Measurements from ENCODE around the gene BRD8. TPM values are rescaled to one million over a fixed set of nuclear protein-coding genes. Genes with fewer than 3 reads are reported as not detected.
"Not testable (repeated sequence)": the region's sequence is repeated elsewhere in the genome, so short reads cannot be mapped to it uniquely, and the experiment has no call there.

Gene BRD8
- total and polyA plus RNA-seq, 10 of the 15 experiments (the other 5 are each of a cell fraction or from before 2014, with no cell fraction given): 28.1 to 78.5 (median 44.5) TPM

GRCh38 chr5:138159666-138160065 lies 18.8 kb downstream of the BRD8 start (continued):
- TF ChIP-seq HDGF (IDR thresholded peaks at IDR 0.05) (no peak), IRF3 (IDR thresholded peaks at IDR 0.05) (no peak), TARDBP (IDR thresholded peaks at IDR 0.05; ENCODE audit: borderline replicate concordance) (no peak), BCL11A (IDR thresholded peaks at IDR 0.05; ENCODE audit: low read depth, low read length) (no peak), BCL3 (IDR thresholded peaks at IDR 0.05; ENCODE audit: borderline replicate concordance, insufficient read depth, low read depth, low read length, poor library complexity, severe bottlenecking) (no peak), SRF (IDR thresholded peaks at IDR 0.05; ENCODE audit: low read depth in 2 of 2, low read length in 2 of 2) (no peak), SIN3A (IDR thresholded peaks at IDR 0.05; ENCODE audit: low read depth, low read length) (no peak), BMI1 (IDR thresholded peaks at IDR 0.05; ENCODE audit: borderline replicate concordance) (no peak), ZNF274 (IDR thresholded peaks at IDR 0.05; ENCODE audit: insufficient read depth, insufficient read length) (no peak)

- no peaks in the 10 kb centered on the region for H3K27me3 ChIP-seq (replicated peaks in 1 of 2; ENCODE audit: control insufficient read depth in 2 of 2, insufficient read depth in 2 of 2, low read length in 1 of 2)
- in situ Hi-C loops (cut with MboI) (no loop called here), intact Hi-C loops (cut with micrococcal nuclease; ENCODE audit: unreplicated experiment) (no loop called here)
- TF ChIP-seq MXI1 (IDR thresholded peaks at IDR 0.05; ENCODE audit: low read depth, low read length) (no peak), SMAD5 (IDR thresholded peaks at IDR 0.05; ENCODE audit: low read depth) (no peak), POLR2A (IDR thresholded peaks at IDR 0.05; ENCODE audit: low read depth, low read length) (no peak), TAF1 (IDR thresholded peaks at IDR 0.05; ENCODE audit: borderline replicate concordance, low read depth, low read length) (no peak)
- ChIA-PET CTCF (interaction anchor here (1.2 kb wide), 1 partner anchor 10 kb away, joined by 3 read pairs; no protein-coding TSS in a partner anchor), SMC1A (ENCODE audit: uncharacterized antibody, unreplicated experiment) (no interaction called here), RAD21 (ENCODE audit: unreplicated experiment) (no interaction called here), POLR2A (no interaction called here)
- peaks cover 10 to 29% of the 10 kb centered on the region in 2 experiments for H3K36me3 ChIP-seq (ENCODE audit: control insufficient read depth in 2 of 2, insufficient read depth in 2 of 2, low read length in 1 of 2)
- DNase-seq (ENCODE audit: low read depth, low spot score): no peak
- no TSS peak for BruUV-seq (replicated peaks)
- no peaks in the 10 kb centered on the region for H4K20me1 ChIP-seq (ENCODE audit: control insufficient read depth, insufficient read depth)
- 100% methylated on average over 1 of the region's 1 CpG for WGBS (ENCODE audit: insufficient coverage, insufficient replicate concordance, low lambda C conversion rate, missing lambda C conversion rate)
- H2AFZ ChIP-seq (ENCODE audit: control insufficient read depth, low read depth, low read length): no peak overlapping the region
- H3K4me2 ChIP-seq (ENCODE audit: control insufficient read depth, insufficient read depth): no peak overlapping the region
- H3K27ac ChIP-seq (ENCODE audit: control insufficient read depth, insufficient read depth): no peak overlapping the region
- FAIRE-seq: no peak
- no peak for ATAC-seq
- H3K9ac ChIP-seq (ENCODE audit: control insufficient read depth, insufficient read depth, low read length): no peak overlapping the region
- no peaks in the 10 kb centered on the region for H3K79me2 ChIP-seq (ENCODE audit: control insufficient read depth, insufficient read depth, low read length)
- no peak overlapping the region for H3K4me3 ChIP-seq
- H3K9me3 ChIP-seq (replicated peaks; ENCODE audit: control insufficient read depth, insufficient read depth, low read length): no peaks in the 10 kb centered on the region
- no peaks in the 10 kb centered on the region for H3K4me1 ChIP-seq (ENCODE audit: control insufficient read depth, insufficient read depth, low read length)
These were observed 20.8 kb downstream of the BRD8 start for GRCh38 chr5:138157626-138158025.

- H3K27me3 ChIP-seq (replicated peaks in 1 of 2; ENCODE audit: control insufficient read depth in 2 of 2, insufficient read depth in 2 of 2, low read length in 1 of 2); FAIRE-seq; SMC1A ChIA-PET (ENCODE audit: uncharacterized antibody, unreplicated experiment); H3K4me3 ChIP-seq; H3K27ac ChIP-seq (ENCODE audit: control insufficient read depth, insufficient read depth); in situ Hi-C loops (cut with MboI); H3K79me2 ChIP-seq (ENCODE audit: control insufficient read depth, insufficient read depth, low read length); H3K9ac ChIP-seq (ENCODE audit: control insufficient read depth, insufficient read depth, low read length); CTCF ChIA-PET; H3K4me2 ChIP-seq (ENCODE audit: control insufficient read depth, insufficient read depth); BruUV-seq (replicated peaks); ATAC-seq; H2AFZ ChIP-seq (ENCODE audit: control insufficient read depth, low read depth, low read length); RAD21 ChIA-PET (ENCODE audit: unreplicated experiment); POLR2A ChIA-PET; DNase-seq (ENCODE audit: low read depth, low spot score); H3K4me1 ChIP-seq (ENCODE audit: control insufficient read depth, insufficient read depth, low read length); H3K9me3 ChIP-seq (replicated peaks; ENCODE audit: control insufficient read depth, insufficient read depth, low read length); H4K20me1 ChIP-seq (ENCODE audit: control insufficient read depth, insufficient read depth); intact Hi-C loops (cut with micrococcal nuclease; ENCODE audit: unreplicated experiment): not testable (repeated sequence)
- WGBS (ENCODE audit: insufficient coverage, insufficient replicate concordance, low lambda C conversion rate, missing lambda C conversion rate): 94% methylated on average over 5 of the region's 9 CpGs
- peaks cover 6 to 19% of the 10 kb centered on the region in 2 experiments for H3K36me3 ChIP-seq (ENCODE audit: control insufficient read depth in 2 of 2, insufficient read depth in 2 of 2, low read length in 1 of 2)
These were observed 22.5 kb downstream of the BRD8 start for GRCh38 chr5:138155977-138156376.
